Thyroid gland (tissue), 4 donors: ENCODE measurements around the gene CD46.

Experiments
- POLR2A ChIP-seq, 2 donors: fragments of 450-650 bp; IDR thresholded peaks; one replicate each; pipeline ENCODE4 v1.6.1; 2017; ENCODE audit warnings: antibody characterized with exemption in 2 of 2, mild to moderate bottlenecking in 2 of 2, moderate library complexity in 1 of 2
- TF ChIP-seq, protein P1 (sequence below), 6 experiments: fragments of 200-600 bp in 3 of 6; fragments of 450-650 bp in 3 of 6; sonication (generic) in 3 of 6; IDR thresholded peaks; one replicate each; pipeline ENCODE4 v1.5.1; 2016 to 2019; ENCODE audit warnings: antibody characterized with exemption in 6 of 6, mild to moderate bottlenecking in 2 of 6, inconsistent platforms in 1 of 6, moderate library complexity in 1 of 6

DNA sequence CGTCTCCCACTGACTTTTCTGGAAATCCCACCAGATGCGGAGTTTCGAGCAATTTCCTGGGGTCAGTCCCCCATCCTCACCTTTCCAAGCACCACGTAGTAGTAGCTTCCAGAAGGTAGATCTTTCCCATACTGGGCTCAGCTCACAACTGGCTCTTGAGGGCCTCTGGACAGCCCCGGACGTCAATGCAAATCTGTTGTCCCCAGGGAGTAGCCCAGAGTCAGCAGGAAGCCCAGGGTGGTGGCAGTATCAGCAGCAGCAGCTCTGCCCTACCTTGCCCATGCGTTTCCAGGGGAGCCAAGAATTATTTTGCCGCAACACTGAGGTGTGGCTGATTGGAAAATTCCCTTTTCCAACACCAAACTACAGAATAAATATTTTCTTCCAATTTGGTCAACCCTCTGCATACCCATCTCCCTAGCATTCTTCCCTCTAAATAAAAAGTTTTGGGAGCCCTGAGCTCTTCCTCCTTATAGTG lies 70.3 kb downstream of the CD46 start:
- TF ChIP-seq, protein P1, sequence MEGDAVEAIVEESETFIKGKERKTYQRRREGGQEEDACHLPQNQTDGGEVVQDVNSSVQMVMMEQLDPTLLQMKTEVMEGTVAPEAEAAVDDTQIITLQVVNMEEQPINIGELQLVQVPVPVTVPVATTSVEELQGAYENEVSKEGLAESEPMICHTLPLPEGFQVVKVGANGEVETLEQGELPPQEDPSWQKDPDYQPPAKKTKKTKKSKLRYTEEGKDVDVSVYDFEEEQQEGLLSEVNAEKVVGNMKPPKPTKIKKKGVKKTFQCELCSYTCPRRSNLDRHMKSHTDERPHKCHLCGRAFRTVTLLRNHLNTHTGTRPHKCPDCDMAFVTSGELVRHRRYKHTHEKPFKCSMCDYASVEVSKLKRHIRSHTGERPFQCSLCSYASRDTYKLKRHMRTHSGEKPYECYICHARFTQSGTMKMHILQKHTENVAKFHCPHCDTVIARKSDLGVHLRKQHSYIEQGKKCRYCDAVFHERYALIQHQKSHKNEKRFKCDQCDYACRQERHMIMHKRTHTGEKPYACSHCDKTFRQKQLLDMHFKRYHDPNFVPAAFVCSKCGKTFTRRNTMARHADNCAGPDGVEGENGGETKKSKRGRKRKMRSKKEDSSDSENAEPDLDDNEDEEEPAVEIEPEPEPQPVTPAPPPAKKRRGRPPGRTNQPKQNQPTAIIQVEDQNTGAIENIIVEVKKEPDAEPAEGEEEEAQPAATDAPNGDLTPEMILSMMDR (IDR thresholded peaks at IDR 0.05): no peak
- TF ChIP-seq POLR2A (IDR thresholded peaks at IDR 0.05): no peak
